AG09319 (cell line): ENCODE measurements around the gene TMEM171.

Experiments
- DNase-seq: peaks from one replicate; pipeline ENCODE4 v3.0.0-alpha.2; 2010; ENCODE audit warnings: low read depth; ENCODE audit errors: extremely low read depth
- TF ChIP-seq, protein P1 (sequence below): IDR thresholded peaks from 2 replicates; pipeline ENCODE4 v1.5.1; 2011; ENCODE audit warnings: low read depth, mild to moderate bottlenecking, inconsistent platforms, low read length, moderate library complexity

Gene TMEM171

DNA sequence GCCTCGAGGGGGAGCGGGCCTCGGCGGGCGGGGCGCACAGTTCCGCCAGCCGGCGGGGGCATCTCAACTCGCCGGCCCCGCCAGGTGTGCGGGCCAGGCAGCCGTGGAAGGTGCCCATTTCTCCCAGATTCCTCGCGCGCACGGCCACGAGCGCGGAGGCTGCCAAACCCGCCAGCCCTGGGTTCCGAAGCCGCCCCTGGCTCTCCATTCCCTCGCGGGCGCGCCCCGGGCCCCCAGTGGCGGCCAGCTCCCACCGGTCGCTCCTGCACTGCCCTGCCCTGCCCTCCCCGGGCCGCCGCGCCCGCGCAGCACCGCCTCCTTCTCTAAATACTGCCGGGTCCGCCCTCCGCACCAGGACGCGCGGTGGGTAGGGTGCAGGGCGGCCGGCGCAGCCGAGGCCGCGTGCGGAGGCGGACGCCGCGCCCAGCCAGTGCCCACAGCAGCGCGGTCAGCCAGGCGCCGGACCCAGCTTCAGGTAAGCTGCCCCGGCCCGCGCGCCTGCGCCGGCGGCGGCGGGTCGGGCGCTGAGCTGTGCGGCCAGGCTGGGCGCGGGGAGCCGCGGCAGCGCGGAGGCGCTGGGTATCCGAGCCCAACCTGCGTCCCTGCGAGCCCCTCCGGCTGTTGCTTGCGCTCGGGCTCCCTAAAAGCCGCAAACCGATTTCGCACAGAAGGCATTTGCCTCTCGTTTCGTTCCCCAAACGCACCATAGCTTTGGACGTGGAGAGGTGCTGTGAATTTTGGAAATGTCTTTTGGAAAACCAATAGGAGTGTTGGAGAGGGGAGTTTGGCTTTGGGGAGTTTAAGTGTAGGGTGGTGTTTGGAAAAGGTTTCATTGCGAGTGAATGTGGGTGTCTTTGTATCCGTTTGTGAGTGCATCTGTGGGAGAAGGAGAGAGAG, at the start of gene TMEM171:
TSS of gene TMEM171 (plus strand) at position 354 of the 897 bp plus-strand sequence. CDS start 2,799 bp downstream, outside the sequence.
- peak; percentile 2 for DNase-seq
- TF ChIP-seq, protein P1, sequence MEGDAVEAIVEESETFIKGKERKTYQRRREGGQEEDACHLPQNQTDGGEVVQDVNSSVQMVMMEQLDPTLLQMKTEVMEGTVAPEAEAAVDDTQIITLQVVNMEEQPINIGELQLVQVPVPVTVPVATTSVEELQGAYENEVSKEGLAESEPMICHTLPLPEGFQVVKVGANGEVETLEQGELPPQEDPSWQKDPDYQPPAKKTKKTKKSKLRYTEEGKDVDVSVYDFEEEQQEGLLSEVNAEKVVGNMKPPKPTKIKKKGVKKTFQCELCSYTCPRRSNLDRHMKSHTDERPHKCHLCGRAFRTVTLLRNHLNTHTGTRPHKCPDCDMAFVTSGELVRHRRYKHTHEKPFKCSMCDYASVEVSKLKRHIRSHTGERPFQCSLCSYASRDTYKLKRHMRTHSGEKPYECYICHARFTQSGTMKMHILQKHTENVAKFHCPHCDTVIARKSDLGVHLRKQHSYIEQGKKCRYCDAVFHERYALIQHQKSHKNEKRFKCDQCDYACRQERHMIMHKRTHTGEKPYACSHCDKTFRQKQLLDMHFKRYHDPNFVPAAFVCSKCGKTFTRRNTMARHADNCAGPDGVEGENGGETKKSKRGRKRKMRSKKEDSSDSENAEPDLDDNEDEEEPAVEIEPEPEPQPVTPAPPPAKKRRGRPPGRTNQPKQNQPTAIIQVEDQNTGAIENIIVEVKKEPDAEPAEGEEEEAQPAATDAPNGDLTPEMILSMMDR = no peak

DNA sequence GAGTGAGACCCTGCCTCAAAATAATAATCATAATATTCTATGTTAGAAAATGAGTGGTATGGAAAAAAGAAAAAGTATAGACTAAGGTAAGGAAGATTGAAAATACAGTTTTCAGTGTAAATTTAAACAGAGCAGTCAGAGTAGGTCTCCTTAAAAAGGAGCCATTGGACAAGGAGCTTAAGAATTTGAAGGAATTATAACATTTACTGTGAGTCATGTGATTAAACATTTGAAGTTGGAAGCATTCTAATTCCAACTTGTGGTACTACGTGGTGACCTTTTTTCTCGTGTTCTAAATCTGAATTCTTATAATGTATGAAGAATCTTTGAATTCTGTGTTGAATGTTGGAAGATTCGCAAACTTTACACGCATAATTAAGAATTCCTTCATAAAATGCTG, 39.3 kb upstream of the TMEM171 start:
- DNase-seq = no peak
- TF ChIP-seq, protein P1 = no peak

- DNase-seq = no peak
- TF ChIP-seq, protein P1 = no peak
Observed at GRCh38 chr5:73088026-73088425, 32.3 kb upstream of the TMEM171 start.

- TF ChIP-seq, protein P1 = no peak
Observed at GRCh38 chr5:73093943-73094342, 26.4 kb upstream of the TMEM171 start.

GRCh38 chr5:73094415-73094814, 26.0 kb upstream of the TMEM171 start:
- TF ChIP-seq, protein P1 = no peak
- DNase-seq = no peak

More at GRCh38 chr5:73093943-73094342, 26.4 kb upstream of the TMEM171 start:
- no peak for DNase-seq

DNA sequence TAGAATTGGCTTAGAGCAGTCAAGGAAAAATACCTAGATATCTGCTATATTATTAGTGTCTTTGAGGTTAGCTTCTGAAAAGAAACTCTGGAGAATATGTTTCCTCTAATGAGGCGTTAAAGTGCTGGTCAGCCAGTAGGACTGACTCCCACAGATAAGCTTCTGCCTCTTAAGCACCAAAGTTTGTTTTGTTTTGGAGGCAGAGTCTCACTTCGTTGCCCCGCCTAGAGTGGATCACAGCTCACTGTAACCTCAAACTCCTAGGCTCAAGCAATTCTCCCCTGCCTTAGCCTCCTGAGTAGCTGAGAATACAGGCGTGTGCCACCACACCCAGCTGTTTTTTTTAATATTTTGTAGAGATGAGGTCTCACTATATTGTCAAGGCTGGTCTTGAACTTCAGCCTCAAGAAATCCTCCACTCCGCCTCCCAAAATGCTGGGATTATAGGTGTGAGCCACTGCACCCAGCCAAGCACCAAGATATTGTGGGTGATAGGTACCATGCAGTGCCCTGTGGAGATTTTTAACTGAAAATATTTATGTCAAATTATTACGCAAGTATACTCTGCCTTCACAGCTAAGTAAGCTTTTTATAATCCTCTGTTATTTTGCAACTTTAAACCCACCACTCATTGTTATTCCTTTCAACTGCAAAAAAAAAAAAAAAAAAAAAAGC, 24.7 kb upstream of the TMEM171 start:
- TF ChIP-seq, protein P1 = no peak
- no peak for DNase-seq

- TF ChIP-seq, protein P1 = no peak
- DNase-seq = no peak
Observed at GRCh38 chr5:73096239-73096575, 24.2 kb upstream of the TMEM171 start.
